HepG2 (cell line): ENCODE results near the gene SOX12. TPM values are rescaled to one million over a fixed set of nuclear protein-coding genes. Genes with fewer than 3 reads are reported as not detected.

ENCODE experiments used
- AGO1 ChIP-seq: fragments of 200-400 bp; formaldehyde crosslinking; IDR thresholded peaks from 2 replicates; pipeline ENCODE4 v1.6.1; 2017; ENCODE audit warnings: mild to moderate bottlenecking, low read depth, low read length, moderate library complexity; ENCODE audit not compliant: poor library complexity, severe bottlenecking
- HINFP ChIP-seq: sonication (generic); formaldehyde crosslinking; IDR thresholded peaks from 2 replicates; pipeline ENCODE4 v1.4.0; 2020; ENCODE audit warnings: low read depth, mild to moderate bottlenecking, missing genetic modification reagents
- IRF2 ChIP-seq: IDR thresholded peaks from 2 replicates; pipeline ENCODE4 v1.6.1; 2018; ENCODE audit warnings: missing genetic modification reagents, missing compliant biosample characterization
- LRRFIP1 ChIP-seq: sonication (generic); formaldehyde crosslinking; conservative IDR thresholded peaks from 2 replicates; pipeline ENCODE4 v1.4.0; 2020; ENCODE audit warnings: missing genetic modification reagents
- PHF21A ChIP-seq: sonication (generic); formaldehyde crosslinking; IDR thresholded peaks from 2 replicates; pipeline ENCODE4 v1.5.0; 2020; ENCODE audit warnings: mild to moderate bottlenecking, missing genetic modification reagents
- PRDM4 ChIP-seq: sonication (generic); formaldehyde crosslinking; IDR thresholded peaks from 2 replicates; pipeline ENCODE4 v1.9.0; 2021; ENCODE audit warnings: missing genetic modification reagents, borderline replicate concordance
- TBX2 ChIP-seq: sonication (generic); formaldehyde crosslinking; IDR thresholded peaks from 2 replicates; pipeline ENCODE4 v1.5.0; 2020; ENCODE audit warnings: missing genetic modification reagents, mild to moderate bottlenecking, borderline replicate concordance
- TFE3 ChIP-seq: IDR thresholded peaks from 2 replicates; pipeline ENCODE4 v1.6.1; 2016
- TP53 ChIP-seq: sonication (generic); formaldehyde crosslinking; conservative IDR thresholded peaks from 2 replicates; pipeline ENCODE4 v1.4.0; 2020; ENCODE audit warnings: missing genetic modification reagents
- XBP1 ChIP-seq: sonication (generic); formaldehyde crosslinking; IDR thresholded peaks from 2 replicates; pipeline ENCODE4 v1.5.0; 2020; ENCODE audit warnings: missing genetic modification reagents
- ZFP36L1 ChIP-seq: sonication (generic); formaldehyde crosslinking; IDR thresholded peaks from 2 replicates; pipeline ENCODE4 v1.8.0; 2022; ENCODE audit warnings: mild to moderate bottlenecking, missing genetic modification reagents, moderate library complexity
- ZNF281 ChIP-seq: sonication (generic); formaldehyde crosslinking; IDR thresholded peaks from 2 replicates; pipeline ENCODE4 v1.4.0; 2020; ENCODE audit warnings: missing genetic modification reagents, borderline replicate concordance
- ZNF468 ChIP-seq: sonication (generic); formaldehyde crosslinking; IDR thresholded peaks from 2 replicates; pipeline ENCODE4 v1.8.0; 2022; ENCODE audit warnings: mild to moderate bottlenecking, moderate library complexity, missing genetic modification reagents
- ZNF569 ChIP-seq: sonication (generic); formaldehyde crosslinking; IDR thresholded peaks from 2 replicates; pipeline ENCODE4 v1.5.0; 2020; ENCODE audit warnings: mild to moderate bottlenecking, missing genetic modification reagents, moderate library complexity, borderline replicate concordance
- ZNF768 ChIP-seq: sonication (generic); formaldehyde crosslinking; IDR thresholded peaks from 2 replicates; pipeline ENCODE4 v1.4.0; 2020; ENCODE audit warnings: missing genetic modification reagents
- ZNF773 ChIP-seq: sonication (generic); formaldehyde crosslinking; IDR thresholded peaks from 2 replicates; pipeline ENCODE4 v1.4.0; 2020; ENCODE audit warnings: missing genetic modification reagents, borderline replicate concordance
- ZNF776 ChIP-seq: sonication (generic); formaldehyde crosslinking; IDR thresholded peaks from 2 replicates; pipeline ENCODE4 v1.4.0; 2020; ENCODE audit warnings: mild to moderate bottlenecking, missing genetic modification reagents
- ZNF891 ChIP-seq: sonication (generic); formaldehyde crosslinking; IDR thresholded peaks from 2 replicates; pipeline ENCODE4 v1.5.0; 2020; ENCODE audit warnings: mild to moderate bottlenecking, missing genetic modification reagents
- polyA plus RNA-seq, 8 experiments: library from polyadenylated mRNA; depleted of rRNA in 3 of 8; stranded (reverse) in 7 of 8; unstranded in 1 of 8; fragments of >200 nt; fragmentation: Illumina TruSeq in 4 of 8; extraction: Trizol in 4 of 8; gene quantifications; 2 replicates each; pipeline versions ENCODE4 v1.2.1 to v1.2.3, GENCODE V29; 2011 to 2016; ENCODE audit warnings: low read depth in 4 of 8, missing spikeins in 1 of 8, mixed read lengths in 1 of 8; ENCODE audit not compliant: insufficient read depth in 1 of 8
- total RNA-seq, 5 experiments: library from RNA; depleted of rRNA; stranded (reverse); fragments of >200 nt; fragmentation: Illumina TruSeq; extraction: Trizol; gene quantifications; 2 replicates each; pipeline ENCODE4 v1.2.3, GENCODE V29; 2016; ENCODE audit warnings: low read depth in 1 of 5

The SOX12 gene
- total and polyA plus RNA-seq, 2 of the 13 experiments (the other 11 are each of a cell fraction or from before 2014, with no cell fraction given): 10.0 to 18.7 TPM

- TF ChIP-seq LRRFIP1 (CRISPR knock-in tag): no peak
- no peak for TF ChIP-seq ZNF776 (CRISPR knock-in tag)
- TF ChIP-seq PHF21A (CRISPR knock-in tag): no peak
- TF ChIP-seq ZNF468 (CRISPR knock-in tag): no peak
- no peak for TF ChIP-seq TP53 (CRISPR knock-in tag)
- no peak for TF ChIP-seq HINFP
- no peak for TF ChIP-seq ZNF891 (CRISPR knock-in tag)
- no peak for TF ChIP-seq ZNF281 (CRISPR knock-in tag)
- TF ChIP-seq PRDM4: no peak
- no peak for TF ChIP-seq XBP1 (CRISPR knock-in tag)
- TF ChIP-seq ZFP36L1 (CRISPR knock-in tag): no peak
- no peak for TF ChIP-seq ZNF773 (CRISPR knock-in tag)
- TF ChIP-seq TBX2: peak; percentile 13; the same call in 1 of the 2 replicates
- no peak for TF ChIP-seq TFE3
- TF ChIP-seq ZNF569 (CRISPR knock-in tag): no peak
- TF ChIP-seq ZNF768 (CRISPR knock-in tag): no peak
- peak; percentile 15; the same call in 1 of the 2 replicates for TF ChIP-seq IRF2
- TF ChIP-seq AGO1: no peak
These were observed 24.9 kb upstream of the SOX12 start (continued) for GRCh38 chr20:300345-300990.
